Pons (tissue), 1 donor: ENCODE results near the gene PAGE2B.
"Not testable (repeated sequence)": the region's sequence is repeated elsewhere in the genome, so short reads cannot be mapped to it uniquely, and the experiment has no call there.

Experiments
- DNase-seq: peaks from one replicate; pipeline ENCODE4 v3.0.0-alpha.2; 2016; ENCODE audit warnings: low spot score

The PAGE2B gene

DNA sequence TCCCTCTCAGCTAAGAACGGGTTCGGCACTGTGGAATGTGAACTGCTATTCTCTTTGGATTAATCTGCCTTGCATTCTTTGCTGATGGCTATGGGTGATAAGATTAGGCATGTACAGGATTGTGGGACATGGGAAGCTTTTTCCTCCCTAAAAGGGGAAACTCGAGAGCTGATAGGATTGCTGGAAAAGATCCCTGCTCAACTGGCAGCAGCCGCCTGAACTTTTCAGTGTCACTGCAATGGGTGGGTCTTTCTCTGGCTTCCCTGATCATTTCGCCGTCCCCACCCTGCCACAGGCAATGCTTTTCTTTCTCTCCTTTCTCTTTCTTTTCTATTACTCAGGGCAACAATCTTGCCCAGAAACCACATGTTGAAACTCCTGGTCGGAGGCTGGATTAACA is 34.5 kb downstream of the PAGE2B start:
- DNase-seq: no peak

DNA sequence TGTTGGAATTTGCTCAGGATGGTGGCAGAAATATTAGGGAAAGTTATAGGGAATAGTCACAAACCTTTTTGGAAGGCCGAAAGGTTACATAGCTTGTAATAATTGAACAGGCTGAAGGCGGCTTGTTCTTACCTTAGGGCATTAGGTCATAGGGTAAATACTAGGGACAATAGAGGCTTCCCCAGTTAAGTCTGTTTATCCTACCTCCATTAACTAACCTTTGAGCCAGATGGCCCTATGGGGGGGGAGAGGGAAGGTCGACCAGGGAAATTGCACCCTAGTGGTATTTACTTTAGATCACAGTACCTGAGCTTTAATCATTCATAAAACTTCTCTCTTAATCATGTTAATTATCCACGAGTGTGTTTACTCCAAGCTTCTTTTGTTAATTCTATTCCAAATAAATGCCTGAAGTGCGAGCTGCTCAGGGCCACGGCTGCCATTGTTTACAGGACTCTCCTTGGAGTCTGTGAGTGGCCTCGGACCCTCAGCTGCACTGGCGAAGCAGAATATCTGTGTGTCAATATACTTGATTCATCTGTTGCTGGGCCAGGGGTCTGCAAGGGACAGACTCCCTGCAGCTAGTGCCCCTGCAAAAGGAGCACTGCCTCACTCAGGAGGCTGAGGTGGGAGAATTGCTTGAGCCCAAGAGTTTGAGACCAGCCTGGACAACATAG is 36.9 kb downstream of the PAGE2B start:
- no peak for DNase-seq

GRCh38 chrX:55116589-55116988 is 41.8 kb downstream of the PAGE2B start:
- not testable (repeated sequence) for DNase-seq

DNA sequence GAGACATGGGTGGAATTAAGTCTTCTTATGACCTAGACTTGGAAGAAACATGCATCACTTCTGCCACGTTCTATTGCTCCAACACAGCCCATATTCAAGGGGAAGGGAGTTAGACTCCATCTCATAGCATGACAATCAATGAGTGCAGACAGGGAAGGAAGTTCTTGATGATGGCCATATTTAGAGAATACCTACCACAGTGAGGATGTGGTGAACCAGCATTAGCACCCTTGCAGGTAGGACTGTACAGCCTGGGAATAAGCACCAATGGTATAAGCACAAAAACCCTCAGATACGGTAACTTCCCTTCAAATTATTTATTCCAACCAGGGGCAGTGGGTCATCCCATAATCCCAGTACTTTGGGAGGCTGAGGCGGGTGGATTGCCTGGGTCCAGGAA is 43.7 kb downstream of the PAGE2B start:
- no peak for DNase-seq

DNA sequence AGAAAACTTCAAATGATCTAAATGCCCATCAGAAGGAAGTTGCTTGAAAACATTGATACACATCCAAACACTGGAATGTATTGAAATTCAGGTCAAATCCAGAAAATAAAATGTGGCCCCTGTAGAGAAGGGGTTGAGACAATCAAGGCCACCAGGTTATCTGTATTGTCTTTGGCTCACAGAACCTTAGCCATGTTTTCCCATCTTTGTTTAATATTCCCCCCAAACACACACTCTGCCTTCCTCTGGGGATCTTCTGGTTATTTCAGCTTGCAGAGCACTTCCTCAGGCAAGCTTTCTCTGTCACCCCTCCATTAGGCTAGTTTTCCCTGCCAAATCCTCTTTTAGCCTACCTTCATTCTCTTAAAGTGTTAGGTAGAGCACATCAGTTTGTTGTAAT is 44.4 kb downstream of the PAGE2B start:
- no peak for DNase-seq

DNA sequence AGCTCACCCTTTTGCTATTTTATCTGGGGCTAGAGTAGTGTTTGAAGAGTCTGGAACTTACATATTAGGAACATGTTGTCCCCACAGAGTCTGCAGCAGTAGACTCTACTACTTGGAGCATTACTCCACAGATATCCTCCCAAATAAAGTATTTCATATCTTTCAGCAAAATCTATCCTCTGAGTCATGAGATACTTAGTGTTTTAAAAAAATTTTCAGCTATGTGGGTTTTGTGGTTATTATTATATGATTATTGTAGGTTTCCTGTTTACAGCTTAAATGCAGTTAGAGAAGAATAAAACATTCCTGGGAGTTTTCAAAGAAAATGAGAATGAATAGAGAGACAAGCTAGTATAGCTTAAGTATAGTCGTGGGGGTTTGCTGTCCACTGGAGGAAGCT is 44.9 kb downstream of the PAGE2B start:
- no peak for DNase-seq

DNA sequence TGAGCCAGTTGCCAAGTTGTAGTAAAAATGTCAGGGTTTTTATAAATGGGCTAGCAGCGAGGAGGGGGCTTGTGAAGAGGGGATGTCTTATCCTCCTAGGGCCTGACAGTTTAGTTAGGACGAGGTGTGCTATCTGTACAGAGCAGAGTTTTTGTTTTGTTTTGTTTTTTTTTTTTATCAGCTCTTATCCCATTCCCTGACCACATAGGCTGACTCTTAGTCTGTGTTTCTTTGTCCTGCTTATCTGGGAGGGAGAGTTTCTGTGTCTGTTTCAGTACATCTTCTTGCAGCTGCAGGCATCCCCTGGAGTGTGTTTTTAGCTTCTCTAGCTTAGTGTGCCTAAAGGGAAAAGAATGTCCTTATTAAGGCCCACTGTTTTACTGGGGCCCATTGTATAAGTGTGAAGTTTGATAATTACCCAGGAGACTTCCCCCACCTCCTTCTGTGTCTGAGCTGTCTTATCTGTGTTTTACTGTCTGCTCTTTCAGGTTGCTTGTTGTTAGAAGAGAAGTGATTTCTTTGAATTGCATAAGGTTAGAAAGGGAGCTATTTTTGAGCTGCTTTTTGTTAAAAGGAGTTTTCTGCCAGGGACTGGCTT is 46.0 kb downstream of the PAGE2B start:
- no peak for DNase-seq

DNA sequence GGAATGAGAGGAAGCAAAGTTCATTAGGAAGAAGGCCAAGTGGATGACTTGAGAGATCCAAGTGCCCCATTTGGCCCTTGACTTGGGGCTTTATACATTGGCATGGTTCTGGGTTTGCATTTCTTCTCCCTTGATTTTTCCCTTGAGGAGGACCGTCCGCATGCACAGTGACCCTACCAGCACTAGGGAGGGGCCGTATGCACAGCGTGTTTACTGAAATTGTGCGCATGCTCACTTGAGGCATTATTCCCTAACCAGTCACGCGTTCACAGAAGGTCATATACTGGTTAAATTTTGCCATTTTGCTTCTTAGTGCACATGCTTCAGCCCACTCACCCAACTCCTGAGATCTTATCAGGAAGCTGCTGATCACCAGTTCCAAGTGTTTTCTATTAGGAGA is 49.1 kb downstream of the PAGE2B start:
- no peak for DNase-seq

DNA sequence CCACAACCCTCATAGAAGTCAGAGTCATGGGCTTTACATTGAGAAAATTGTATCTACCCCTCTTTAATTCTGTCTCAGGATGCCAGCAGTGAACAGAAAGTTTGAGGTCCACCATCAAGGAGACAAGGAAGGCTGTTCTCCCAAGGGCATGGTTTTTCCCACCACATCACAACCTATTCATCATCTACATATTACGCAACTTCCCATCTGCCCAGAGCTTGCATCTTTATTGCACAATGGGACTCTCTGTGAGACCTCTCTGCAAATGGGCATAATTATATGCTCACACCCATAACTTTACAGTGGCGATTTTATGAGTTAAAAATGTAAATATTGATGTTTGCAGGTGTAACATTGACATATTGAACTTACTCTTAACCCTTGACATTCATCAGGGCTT is 52.9 kb downstream of the PAGE2B start:
- no peak for DNase-seq
